HG02798 (cell line): ENCODE results near the gene NOTUM.
"Not testable (repeated sequence)": the region's sequence is repeated elsewhere in the genome, so short reads cannot be mapped to it uniquely, and the experiment has no call there.

ENCODE experiments used
- ATAC-seq: cut with Tn5 transposase; IDR thresholded peaks from one replicate; pipeline ENCODE4 v1.9.1; 2021; ENCODE audit warnings: mild to moderate bottlenecking; ENCODE audit not compliant: unreplicated experiment, poor library complexity

The NOTUM gene

GRCh38 chr17:81959362-81960129 lies 1.4 kb downstream of the NOTUM start:
- ATAC-seq, result peak; percentile 67

- no peak for ATAC-seq
Measured at GRCh38 chr17:81958633-81959342, 2.2 kb downstream of the NOTUM start.

- ATAC-seq, result no peak
Measured at GRCh38 chr17:81957691-81958432, 3.1 kb downstream of the NOTUM start.

GRCh38 chr17:81956607-81957589 lies 4.1 kb downstream of the NOTUM start:
- ATAC-seq, result no peak

- no peak for ATAC-seq
Measured at GRCh38 chr17:81955756-81956544, 5.0 kb downstream of the NOTUM start.

- no peak for ATAC-seq
Measured at GRCh38 chr17:81955058-81955681, 5.8 kb downstream of the NOTUM start.

- ATAC-seq, result no peak
Measured at GRCh38 chr17:81954131-81955057, 6.6 kb downstream of the NOTUM start.

- not testable (repeated sequence) for ATAC-seq
Measured at GRCh38 chr17:81953443-81953842, 7.5 kb downstream of the NOTUM start.

GRCh38 chr17:81952792-81953228 lies 8.2 kb downstream of the NOTUM start:
- ATAC-seq, result no peak

- ATAC-seq, result no peak
Measured at GRCh38 chr17:81951785-81952684, 9.0 kb downstream of the NOTUM start.

GRCh38 chr17:81950501-81950900 lies 10.5 kb downstream of the NOTUM start:
- ATAC-seq, result no peak

GRCh38 chr17:81948635-81949378 lies 12.2 kb downstream of the NOTUM start:
- no peak for ATAC-seq

GRCh38 chr17:81947189-81947588 lies 13.8 kb downstream of the NOTUM start, which contains the start of gene MYADML2:
TSS of gene MYADML2 (minus strand) at chr17:81947233. CDS start at chr17:81941741, 5,492 bp downstream.
- ATAC-seq, result no peak

GRCh38 chr17:81944858-81945257 lies 16.1 kb downstream of the NOTUM start:
- no peak for ATAC-seq

GRCh38 chr17:81942167-81942553 lies 18.8 kb downstream of the NOTUM start:
- no peak for ATAC-seq
